Left ventricle myocardium superior (tissue), 1 donor: ENCODE results near the gene CNOT3. TPM values are rescaled to one million over a fixed set of nuclear protein-coding genes. Genes with fewer than 3 reads are reported as not detected.
"Not testable (repeated sequence)": the region's sequence is repeated elsewhere in the genome, so short reads cannot be mapped to it uniquely, and the experiment has no call there.

ENCODE experiments used
- ATAC-seq: fragments of 200-7000 bp; cut with Tn5 transposase; one replicate; pipeline ENCODE4 v1.9.1; 2020; ENCODE audit warnings: mild to moderate bottlenecking, moderate library complexity
- DNase-seq: peaks from one replicate; pipeline ENCODE4 v3.0.0-alpha.2; 2020
- intact Hi-C: fragments of 100-400 bp; cut with micrococcal nuclease; formaldehyde crosslinking; loops from one replicate; pipeline ENCODE4 v1.11.0; 2022
- total RNA-seq: library from RNA; stranded (reverse); fragmentation: NEBNext Ultra II Directional; extraction: Animal tissue kit (Norgen Biotek cat#: 25700); gene quantifications from one replicate; pipeline ENCODE4 v1.2.1, GENCODE V29; 2021
- donor health status: DM: no; HTN: yes; CAD: no; lungs with severe emphysema.

Gene CNOT3
- total RNA-seq, 1 donor from 2014 or later = 23.2 TPM

DNA sequence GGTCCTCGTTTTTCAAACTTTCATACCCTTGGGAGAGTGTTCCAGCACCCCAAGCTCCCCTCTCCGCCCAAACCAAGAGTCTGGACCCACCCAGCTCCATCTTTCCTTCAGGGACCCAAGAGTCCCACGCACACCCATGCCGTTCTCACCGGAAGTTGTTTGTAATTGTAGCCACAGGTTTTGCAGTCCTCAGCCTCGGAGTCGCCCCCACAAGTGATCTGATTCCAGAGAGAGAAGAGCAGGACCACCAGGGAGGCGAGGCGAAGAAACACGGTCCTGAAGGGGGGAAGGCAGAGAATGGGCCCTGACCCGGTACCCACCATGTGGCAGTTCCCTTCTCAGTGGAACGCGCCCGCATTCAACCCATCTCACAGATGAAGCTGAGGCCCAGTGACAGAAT, 25.3 kb downstream of the CNOT3 start:
- intact Hi-C loops = no loop called here
- DNase-seq (no peak), ATAC-seq (no peak)

- ATAC-seq = no peak
- intact Hi-C loops = no loop called here
- DNase-seq = peak; percentile 58
Observed at GRCh38 chr19:54164369-54165068, 27.0 kb downstream of the CNOT3 start.

GRCh38 chr19:54165222-54165621, 27.7 kb downstream of the CNOT3 start:
- intact Hi-C loops = no loop called here
- DNase-seq (no peak), ATAC-seq (no peak)

- intact Hi-C loops = no loop called here
Observed at GRCh38 chr19:54168174-54168917, 30.8 kb downstream of the CNOT3 start.

GRCh38 chr19:54169149-54169740, 31.7 kb downstream of the CNOT3 start:
- no peak for DNase-seq
- intact Hi-C loops = no loop called here
- ATAC-seq = no peak

More at GRCh38 chr19:54168174-54168917, 30.8 kb downstream of the CNOT3 start:
- peak; percentile 90 for ATAC-seq
- DNase-seq = peak; percentile 96

- ATAC-seq, DNase-seq: not testable (repeated sequence)
- intact Hi-C loops = loop anchor here (10.0 kb wide), 1 partner anchor 63 kb away; no protein-coding TSS in a partner anchor
Observed at GRCh38 chr19:54171736-54172431, 34.3 kb downstream of the CNOT3 start.

- intact Hi-C loops = loop anchor here (10.0 kb wide), 1 partner anchor 62 kb away; no protein-coding TSS in a partner anchor
- ATAC-seq = peak; percentile 67
Observed at GRCh38 chr19:54172471-54173358, 35.2 kb downstream of the CNOT3 start, which contains the start of gene TMC4. TMC4 (minus strand) TSS chr19:54173160; CDS start chr19:54173117, 43 bp downstream.

DNA sequence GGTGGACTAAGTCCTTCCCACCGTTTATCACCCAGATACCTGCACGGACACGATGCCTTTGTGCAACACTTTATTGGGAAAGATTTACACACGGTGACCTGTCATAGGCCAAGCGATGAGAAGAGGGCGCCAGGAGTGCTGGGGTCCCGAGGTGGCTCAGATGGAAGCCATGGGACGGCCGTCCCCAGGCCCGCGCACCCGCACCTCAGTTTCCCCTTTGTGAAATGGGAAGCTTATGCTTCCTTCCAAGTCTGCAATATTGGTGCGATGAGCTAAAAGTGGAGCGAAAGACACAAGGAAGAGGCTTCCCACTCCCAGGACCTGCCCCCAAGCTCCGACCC, 35.8 kb downstream of the CNOT3 start:
- no peak for DNase-seq
- ATAC-seq = no peak
- intact Hi-C loops = loop anchor here (10.0 kb wide), 1 partner anchor 61 kb away; no protein-coding TSS in a partner anchor

More at GRCh38 chr19:54172471-54173358, 35.2 kb downstream of the CNOT3 start, which contains the start of gene TMC4:
- DNase-seq = no peak

- no peak for DNase-seq
- intact Hi-C loops = loop anchor here (10.0 kb wide), 1 partner anchor 61 kb away; no protein-coding TSS in a partner anchor
- ATAC-seq = no peak
Observed at GRCh38 chr19:54173951-54174834, 36.6 kb downstream of the CNOT3 start.

DNA sequence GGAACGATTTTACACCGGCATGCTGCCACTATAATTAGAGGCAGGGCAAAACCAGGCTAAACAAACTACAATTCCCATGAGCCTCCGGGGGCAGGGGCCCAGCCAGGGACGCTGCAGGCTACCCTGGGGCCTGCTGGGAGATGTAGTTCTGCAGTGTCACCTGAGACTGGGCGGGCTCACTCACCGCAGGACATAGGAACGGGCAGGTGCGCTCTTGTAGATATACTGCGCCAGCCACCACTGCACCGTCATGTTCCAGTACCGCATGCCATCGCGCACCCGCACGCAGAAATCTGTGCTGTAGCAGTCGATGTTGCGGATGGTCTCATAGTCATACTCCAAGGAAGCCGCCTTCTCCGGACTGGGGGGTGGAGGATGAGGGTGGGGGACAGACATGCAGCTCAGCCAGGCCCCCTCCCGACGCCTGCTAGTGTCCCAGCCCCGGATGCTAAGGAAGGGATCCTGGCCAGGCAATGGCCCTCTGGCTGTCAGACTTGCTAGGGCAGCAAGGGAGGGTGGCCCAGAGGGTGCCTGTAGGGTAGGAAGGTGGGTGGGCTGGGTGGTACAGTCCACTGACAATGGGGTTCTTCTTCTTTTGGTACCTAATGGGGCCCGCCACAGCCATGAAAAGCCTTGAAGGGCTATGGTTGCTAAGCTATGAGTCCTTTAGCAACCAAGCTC, 41.2 kb downstream of the CNOT3 start:
- intact Hi-C loops = loop anchor here (10.0 kb wide), 1 partner anchor 56 kb away; no protein-coding TSS in a partner anchor
- DNase-seq (peak; percentile 56), ATAC-seq (peak; percentile 83)

GRCh38 chr19:54179262-54179852, 41.8 kb downstream of the CNOT3 start:
- intact Hi-C loops = loop anchor here (10.0 kb wide), 1 partner anchor 55 kb away; no protein-coding TSS in a partner anchor
- DNase-seq = no peak
- ATAC-seq = no peak

DNA sequence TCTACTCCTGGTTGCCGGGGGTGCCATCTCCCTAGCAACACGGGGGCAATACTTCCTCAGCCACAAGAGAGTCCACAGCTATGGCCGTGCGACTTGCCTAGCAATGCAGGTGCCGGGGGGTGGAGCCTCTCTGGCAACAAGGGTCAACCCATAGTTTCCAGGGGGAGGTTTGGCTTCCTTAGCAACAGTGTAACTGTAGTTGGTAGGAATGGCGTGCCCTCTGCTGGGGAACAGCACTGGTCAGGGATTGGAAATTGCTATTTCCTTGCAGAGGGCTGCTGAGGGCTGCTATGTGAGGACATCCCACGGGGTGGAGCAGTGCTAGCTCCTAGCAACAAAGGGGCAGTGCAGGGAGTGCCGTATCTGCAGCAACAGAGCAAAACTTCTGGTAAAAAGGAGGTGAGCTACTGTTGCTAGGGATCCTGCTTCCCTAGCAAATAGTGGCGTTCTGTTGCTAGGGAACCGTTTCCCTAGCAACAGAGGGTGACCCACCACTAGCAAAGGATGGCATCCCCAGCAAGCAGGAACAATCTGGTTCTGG, 42.4 kb downstream of the CNOT3 start:
- DNase-seq (no peak), ATAC-seq (peak; percentile 20)
- intact Hi-C loops = loop anchor here (10.0 kb wide), 1 partner anchor 55 kb away; no protein-coding TSS in a partner anchor

DNA sequence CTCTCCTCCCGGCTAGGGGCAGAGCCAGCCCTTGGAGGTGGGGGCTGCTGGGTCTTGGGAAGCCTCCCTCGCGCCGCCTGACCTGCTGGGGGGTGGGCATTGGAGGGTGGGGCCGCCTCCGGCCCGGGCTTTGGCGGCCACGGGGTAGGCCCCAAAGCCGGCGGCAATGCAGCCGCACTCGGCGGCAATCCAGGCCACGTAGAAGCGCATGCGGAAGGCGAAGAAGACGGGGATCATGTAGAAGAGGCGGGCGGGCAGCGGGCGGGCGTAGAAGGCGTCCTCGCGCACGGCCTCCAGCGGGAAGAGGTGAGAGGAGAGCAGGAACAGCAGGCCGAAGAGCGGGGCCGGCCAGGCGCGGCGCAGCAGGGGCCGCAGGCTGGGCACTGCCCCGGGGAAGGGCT, 43.1 kb downstream of the CNOT3 start:
- intact Hi-C loops = no loop called here
- DNase-seq (no peak), ATAC-seq (no peak)

- ATAC-seq, intact Hi-C loops: not testable (repeated sequence)
Observed at GRCh38 chr19:54181894-54182293, 44.3 kb downstream of the CNOT3 start.

DNA sequence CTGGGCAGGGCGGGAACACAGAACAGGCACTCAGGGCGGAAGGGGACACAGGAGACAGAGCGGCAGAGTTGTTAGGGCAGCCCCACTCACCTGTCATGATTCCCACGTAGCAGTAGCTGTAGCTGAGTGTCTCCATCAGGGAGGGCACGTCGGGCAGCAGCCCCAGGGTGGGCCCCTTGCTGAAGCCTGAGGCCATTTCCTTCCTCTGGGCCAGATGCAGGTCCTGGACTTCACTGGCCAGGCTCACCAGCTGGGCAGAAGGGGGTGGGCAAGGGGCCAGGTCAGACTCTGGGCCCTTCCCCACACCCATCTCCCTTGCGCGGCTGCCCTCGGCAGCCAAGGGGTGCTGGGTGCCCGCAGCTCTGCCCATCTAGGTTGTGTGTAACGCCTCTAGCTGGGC, 45.9 kb downstream of the CNOT3 start:
- DNase-seq = no peak
- intact Hi-C loops = no loop called here
- no peak for ATAC-seq

More at GRCh38 chr19:54181894-54182293, 44.3 kb downstream of the CNOT3 start:
- not testable (repeated sequence) for DNase-seq

DNA sequence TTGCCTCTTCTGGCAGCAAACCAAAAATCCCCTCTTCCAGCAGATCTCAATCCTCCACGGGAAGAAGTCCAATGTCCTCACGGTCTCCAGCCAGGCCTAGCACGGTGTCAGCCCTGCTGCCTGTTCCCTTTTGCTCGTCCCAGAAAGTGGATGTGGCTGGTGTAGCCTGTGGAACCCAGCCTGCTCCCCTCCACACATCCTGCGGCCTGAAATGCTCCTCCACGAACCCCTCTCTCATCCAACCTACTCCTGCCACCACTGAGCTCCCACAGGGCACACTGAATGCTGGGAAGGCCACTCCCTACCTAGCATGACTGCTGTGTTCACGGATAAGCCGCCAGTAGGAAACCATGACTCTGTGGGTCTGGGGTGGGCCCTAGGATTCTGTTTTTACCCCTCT, 48.8 kb downstream of the CNOT3 start:
- DNase-seq (no peak), ATAC-seq (no peak)
- intact Hi-C loops = no loop called here
